Neutrophil (primary cell): ENCODE results near the gene TP53I11.
A peak's percentile ranks its signal among the peaks of the same experiment; 100 is the strongest.

ENCODE experiments used
- H3K27ac ChIP-seq: fragments of 200-600 bp; sonication (generic); 2 replicates; pipeline ENCODE4 v1.5.1; 2016; ENCODE audit warnings: mild to moderate bottlenecking, moderate library complexity
- H3K27me3 ChIP-seq: fragments of 200-600 bp; sonication (generic); 2 replicates; pipeline ENCODE4 v1.6.0; 2016; ENCODE audit warnings: mild to moderate bottlenecking
- H3K36me3 ChIP-seq: fragments of 200-600 bp; sonication (generic); 2 replicates; pipeline ENCODE4 v1.5.1; 2017
- H3K4me1 ChIP-seq, 2 experiments: fragments of 200-600 bp in 1 of 2; sonication (generic) in 1 of 2; 1 replicate in 1 of 2; 2 replicates in 1 of 2; pipeline versions ENCODE4 v1.5.1 to v1.6.1; 2013 to 2016; ENCODE audit warnings: low read depth in 1 of 2, low read length in 1 of 2, mild to moderate bottlenecking in 1 of 2, moderate library complexity in 1 of 2; ENCODE audit not compliant: control insufficient read depth in 1 of 2, insufficient read depth in 1 of 2
- H3K4me3 ChIP-seq, 2 experiments: fragments of 200-600 bp in 1 of 2; sonication (generic) in 1 of 2; 1 replicate in 1 of 2; 2 replicates in 1 of 2; pipeline ENCODE4 v1.5.1; 2013 to 2016; ENCODE audit warnings: low read depth in 1 of 2, low read length in 1 of 2, mild to moderate bottlenecking in 1 of 2, moderate library complexity in 1 of 2
- H3K9me3 ChIP-seq: fragments of 200-600 bp; sonication (generic); 2 replicates; pipeline ENCODE4 v1.5.1; 2016
- CTCF ChIP-seq: fragments of 200-600 bp; sonication (generic); IDR thresholded peaks from 2 replicates; pipeline ENCODE4 v1.5.1; 2016; ENCODE audit warnings: antibody characterized with exemption

The TP53I11 gene

GRCh38 chr11:44978274-44978960, 27.7 kb upstream of the TP53I11 start:
- no peaks in the 10 kb centered on the region for H3K27me3 ChIP-seq
- peak overlapping the region; percentile 42 for H3K27ac ChIP-seq
- H3K36me3 ChIP-seq = no peaks in the 10 kb centered on the region
- peaks cover 39 to 41% of the 10 kb centered on the region in 2 experiments for H3K4me1 ChIP-seq
- no peaks in the 10 kb centered on the region for H3K9me3 ChIP-seq
- no peak for TF ChIP-seq CTCF
- no peak overlapping the region for H3K4me3 ChIP-seq

- Histone ChIP-seq H3K9me3 (no peaks in the 10 kb centered on the region), H3K4me1 (peaks cover 47 to 50% of the 10 kb centered on the region in 2 experiments), H3K4me3 (peak overlapping the region; percentile 6 to 47), H3K27me3 (no peaks in the 10 kb centered on the region), H3K27ac (peak overlapping the region; percentile 58), H3K36me3 (no peaks in the 10 kb centered on the region)
- TF ChIP-seq CTCF = peak; percentile 39
Measured at GRCh38 chr11:44977493-44977984, 26.9 kb upstream of the TP53I11 start.

GRCh38 chr11:44976576-44976975, 25.9 kb upstream of the TP53I11 start:
- no peak overlapping the region for H3K4me3 ChIP-seq
- H3K27me3 ChIP-seq = no peaks in the 10 kb centered on the region

GRCh38 chr11:44974402-44975000, 23.8 kb upstream of the TP53I11 start:
- H3K9me3 ChIP-seq = no peaks in the 10 kb centered on the region
- no peaks in the 10 kb centered on the region for H3K27me3 ChIP-seq
- H3K4me1 ChIP-seq = peaks cover 75 to 81% of the 10 kb centered on the region in 2 experiments
- no peak for TF ChIP-seq CTCF
- no peaks in the 10 kb centered on the region for H3K36me3 ChIP-seq
- H3K4me3 ChIP-seq = no peak overlapping the region
- H3K27ac ChIP-seq = peak overlapping the region; percentile 54

More at GRCh38 chr11:44976576-44976975, 25.9 kb upstream of the TP53I11 start:
- Histone ChIP-seq H3K4me1 (peaks cover 57 to 60% of the 10 kb centered on the region in 2 experiments), H3K9me3 (no peaks in the 10 kb centered on the region), H3K27ac (no peak overlapping the region), H3K36me3 (no peaks in the 10 kb centered on the region)
- TF ChIP-seq CTCF = no peak

GRCh38 chr11:44973632-44974401, 23.1 kb upstream of the TP53I11 start:
- H3K4me1 ChIP-seq = peaks cover 82 to 85% of the 10 kb centered on the region in 2 experiments
- no peaks in the 10 kb centered on the region for H3K9me3 ChIP-seq
- H3K4me3 ChIP-seq = no peak overlapping the region
- no peak for TF ChIP-seq CTCF
- peak overlapping the region; percentile 54 for H3K27ac ChIP-seq
- no peaks in the 10 kb centered on the region for H3K36me3 ChIP-seq
- no peaks in the 10 kb centered on the region for H3K27me3 ChIP-seq
